HG03460 (cell line): ENCODE results near the gene NRXN3.

Experiments used
- ATAC-seq: cut with Tn5 transposase; IDR thresholded peaks from one replicate; pipeline ENCODE4 v1.9.1; 2021; ENCODE audit not compliant: unreplicated experiment

Gene NRXN3

GRCh38 chr14:78701246-78701645 is 531.1 kb downstream of the NRXN3 start:
- no peak for ATAC-seq

- ATAC-seq: no peak
Measured at GRCh38 chr14:78704965-78705364, 534.8 kb downstream of the NRXN3 start.

GRCh38 chr14:78705989-78706388 is 535.8 kb downstream of the NRXN3 start:
- no peak for ATAC-seq

- no peak for ATAC-seq
Measured at GRCh38 chr14:78709795-78710557, 539.8 kb downstream of the NRXN3 start.

- no peak for ATAC-seq
Measured at GRCh38 chr14:78710963-78711362, 540.8 kb downstream of the NRXN3 start.

GRCh38 chr14:78713716-78714115 is 543.5 kb downstream of the NRXN3 start:
- no peak for ATAC-seq

- no peak for ATAC-seq
Measured at GRCh38 chr14:78714711-78715110, 544.5 kb downstream of the NRXN3 start.

- no peak for ATAC-seq
Measured at GRCh38 chr14:78721756-78722480, 551.7 kb downstream of the NRXN3 start.

- ATAC-seq: no peak
Measured at GRCh38 chr14:78725086-78725485, 554.9 kb downstream of the NRXN3 start.

- ATAC-seq: no peak
Measured at GRCh38 chr14:78737116-78737515, 566.9 kb downstream of the NRXN3 start.

GRCh38 chr14:78737601-78738000 is 567.4 kb downstream of the NRXN3 start:
- ATAC-seq: no peak

- no peak for ATAC-seq
Measured at GRCh38 chr14:78746086-78746595, 576.0 kb downstream of the NRXN3 start.

GRCh38 chr14:78747813-78748212 is 577.6 kb downstream of the NRXN3 start:
- no peak for ATAC-seq

- ATAC-seq: no peak
Measured at GRCh38 chr14:78752518-78753188, 582.5 kb downstream of the NRXN3 start.

GRCh38 chr14:78754059-78754458 is 583.9 kb downstream of the NRXN3 start:
- ATAC-seq: no peak

- ATAC-seq: no peak
Measured at GRCh38 chr14:78758333-78758732, 588.2 kb downstream of the NRXN3 start.

GRCh38 chr14:78762331-78762730 is 592.2 kb downstream of the NRXN3 start:
- no peak for ATAC-seq

GRCh38 chr14:78763746-78764145 is 593.6 kb downstream of the NRXN3 start:
- no peak for ATAC-seq

- ATAC-seq: no peak
Measured at GRCh38 chr14:78764240-78764639, 594.1 kb downstream of the NRXN3 start.

- ATAC-seq: no peak
Measured at GRCh38 chr14:78764645-78765044, 594.5 kb downstream of the NRXN3 start.

- no peak for ATAC-seq
Measured at GRCh38 chr14:78767436-78767835, 597.3 kb downstream of the NRXN3 start.

- no peak for ATAC-seq
Measured at GRCh38 chr14:78782551-78782950, 612.4 kb downstream of the NRXN3 start.
